ENCODE data around the gene NDUFS1. TPM values are rescaled to one million over a fixed set of nuclear protein-coding genes. Genes with fewer than 3 reads are reported as not detected.

The NDUFS1 gene
- total and polyA plus RNA-seq, 10 donors, result 9.0 to 93.6 (median 65.2) TPM

DNA sequence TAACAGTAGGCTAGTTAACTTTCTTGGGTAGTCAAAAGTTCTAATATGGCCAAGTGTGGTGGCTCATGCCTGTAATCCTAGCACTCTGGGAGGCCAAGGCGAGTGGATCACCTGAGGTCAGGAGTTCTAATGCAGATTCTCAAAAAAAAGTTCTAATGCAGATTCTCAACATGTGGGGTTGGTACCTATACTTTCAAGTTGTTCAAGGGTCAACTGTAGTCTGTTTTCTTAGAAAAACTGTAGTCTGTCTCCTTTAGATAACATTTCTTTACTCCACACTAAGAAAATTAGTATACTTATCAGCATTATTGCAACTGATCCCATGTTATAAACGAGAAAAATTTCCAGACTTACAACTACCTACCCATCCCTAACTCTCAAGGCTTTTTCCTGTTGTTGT lies 89.8 kb downstream of the NDUFS1 start:
- H3K4me1 ChIP-seq, result peaks cover 0 to 41% (median 24%) of the 10 kb centered on the region in 6 donors
- no peak for TF ChIP-seq POLR2AphosphoS5 (IDR thresholded peaks at IDR 0.05)
- TF ChIP-seq POLR2A (IDR thresholded peaks at IDR 0.05), result no peak
- TF ChIP-seq, protein P1, sequence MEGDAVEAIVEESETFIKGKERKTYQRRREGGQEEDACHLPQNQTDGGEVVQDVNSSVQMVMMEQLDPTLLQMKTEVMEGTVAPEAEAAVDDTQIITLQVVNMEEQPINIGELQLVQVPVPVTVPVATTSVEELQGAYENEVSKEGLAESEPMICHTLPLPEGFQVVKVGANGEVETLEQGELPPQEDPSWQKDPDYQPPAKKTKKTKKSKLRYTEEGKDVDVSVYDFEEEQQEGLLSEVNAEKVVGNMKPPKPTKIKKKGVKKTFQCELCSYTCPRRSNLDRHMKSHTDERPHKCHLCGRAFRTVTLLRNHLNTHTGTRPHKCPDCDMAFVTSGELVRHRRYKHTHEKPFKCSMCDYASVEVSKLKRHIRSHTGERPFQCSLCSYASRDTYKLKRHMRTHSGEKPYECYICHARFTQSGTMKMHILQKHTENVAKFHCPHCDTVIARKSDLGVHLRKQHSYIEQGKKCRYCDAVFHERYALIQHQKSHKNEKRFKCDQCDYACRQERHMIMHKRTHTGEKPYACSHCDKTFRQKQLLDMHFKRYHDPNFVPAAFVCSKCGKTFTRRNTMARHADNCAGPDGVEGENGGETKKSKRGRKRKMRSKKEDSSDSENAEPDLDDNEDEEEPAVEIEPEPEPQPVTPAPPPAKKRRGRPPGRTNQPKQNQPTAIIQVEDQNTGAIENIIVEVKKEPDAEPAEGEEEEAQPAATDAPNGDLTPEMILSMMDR (IDR thresholded peaks at IDR 0.05 in 8 of 11, conservative IDR thresholded peaks at IDR 0.05 in 3 of 11), result no peak
- no peaks in the 10 kb centered on the region for H3K27me3 ChIP-seq (replicated peaks in 1 of 7)
- no peak for DNase-seq
- intact Hi-C loops (cut with DNase I; ENCODE audit: low total_unique reads), result no loop called here
- WGBS, 5 donors, result 79 to 91% (median 89%) methylated on average over 2 of the region's 2 CpGs
- no peak overlapping the region for H3K4me3 ChIP-seq
- H3K36me3 ChIP-seq, result peaks cover 0 to 25% (median 0%) of the 10 kb centered on the region in 6 donors
- H3K27ac ChIP-seq, result no peak overlapping the region
- peaks cover 0 to 6% (median 0%) of the 10 kb centered on the region in 8 donors for H3K9me3 ChIP-seq

DNA sequence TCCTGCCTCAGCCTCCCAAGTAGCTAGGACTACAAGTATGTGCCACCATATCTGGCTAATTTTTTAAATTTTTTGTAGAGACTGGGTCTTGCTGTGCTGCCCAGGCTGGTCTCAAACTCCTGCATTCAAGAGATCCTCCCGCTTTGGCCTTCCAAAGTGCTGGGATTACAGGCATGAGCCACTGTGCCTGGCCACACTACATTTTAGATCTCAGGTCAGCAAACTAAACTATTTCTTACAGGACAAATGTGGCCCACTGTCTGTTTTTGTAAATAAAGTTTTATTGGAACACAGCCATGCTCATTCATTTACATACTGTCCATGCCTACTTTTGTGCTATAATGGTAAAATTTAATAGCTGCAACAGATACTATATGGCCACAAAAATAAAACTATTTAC lies 91.0 kb downstream of the NDUFS1 start:
- WGBS, 5 donors, result 96 to 100% (median 100%) methylated on average over 1 of the region's 1 CpG

More for the DNA sequence above, 91.0 kb downstream of the NDUFS1 start:
- Histone ChIP-seq H3K4me3 (no peak overlapping the region), H3K4me1 (peaks cover 0 to 38% (median 18%) of the 10 kb centered on the region in 6 donors), H3K9me3 (peaks cover 0 to 6% (median 0%) of the 10 kb centered on the region in 8 donors), H3K36me3 (peaks cover 0 to 19% (median 2%) of the 10 kb centered on the region in 6 donors), H3K27me3 (replicated peaks in 1 of 7) (no peaks in the 10 kb centered on the region), H3K27ac (no peak overlapping the region)
- TF ChIP-seq, protein P1 (IDR thresholded peaks at IDR 0.05 in 8 of 11, conservative IDR thresholded peaks at IDR 0.05 in 3 of 11), result no peak
- no peak for TF ChIP-seq POLR2A (IDR thresholded peaks at IDR 0.05)
- TF ChIP-seq POLR2AphosphoS5 (IDR thresholded peaks at IDR 0.05), result no peak
- no peak for DNase-seq
- intact Hi-C loops (cut with DNase I; ENCODE audit: low total_unique reads), result no loop called here

Small RNA genes lying within 50 kb of the gene (small RNA-seq; reads per million reads assigned to genes)
- gene RF00134 (0 reads per million in 4 donors), gene RF02271 (0 reads per million in 4 donors), gene SNORA41 (0 reads per million in 4 donors), gene SNORD51 (0 to 0.15 (median 0.07) reads per million in 4 donors)

Other genes with a start within 250 kb of the NDUFS1 start
- gene INO80D, start 73.3 kb downstream of the NDUFS1 start, total RNA-seq, result 10 to 100 TPM; 23.9 to 39.8 (median 33.2) TPM
- gene INO80D, start 73.3 kb downstream of the NDUFS1 start, polyA plus RNA-seq, result 1 to 10 TPM; 1.6 to 2.7 (median 2.0) TPM
- 100 to 1,000 TPM; 351 to 658 (median 504) TPM for gene EEF1B2, start 451 bp upstream of the NDUFS1 start, total RNA-seq
- 1,000 to 10,000 TPM; 1,430 to 1,930 (median 1,673) TPM for gene EEF1B2, start 451 bp upstream of the NDUFS1 start, polyA plus RNA-seq
- gene ZDBF2, start 115.2 kb upstream of the NDUFS1 start, total RNA-seq, result 10 to 100 TPM in 6 of 7 donors, 1 to 10 TPM in 1; 8.6 to 14.7 (median 13.4) TPM
- gene ZDBF2, start 115.2 kb upstream of the NDUFS1 start, polyA plus RNA-seq, result 1 to 10 TPM; 1.2 to 1.3 (median 1.2) TPM